ENCODE measurements around the gene PLK2. TPM values are rescaled to one million over a fixed set of nuclear protein-coding genes. Genes with fewer than 3 reads are reported as not detected.

Gene PLK2
- polyA plus RNA-seq (2012; ENCODE audit: insufficient read length, low read depth) = 0.48 TPM

DNA sequence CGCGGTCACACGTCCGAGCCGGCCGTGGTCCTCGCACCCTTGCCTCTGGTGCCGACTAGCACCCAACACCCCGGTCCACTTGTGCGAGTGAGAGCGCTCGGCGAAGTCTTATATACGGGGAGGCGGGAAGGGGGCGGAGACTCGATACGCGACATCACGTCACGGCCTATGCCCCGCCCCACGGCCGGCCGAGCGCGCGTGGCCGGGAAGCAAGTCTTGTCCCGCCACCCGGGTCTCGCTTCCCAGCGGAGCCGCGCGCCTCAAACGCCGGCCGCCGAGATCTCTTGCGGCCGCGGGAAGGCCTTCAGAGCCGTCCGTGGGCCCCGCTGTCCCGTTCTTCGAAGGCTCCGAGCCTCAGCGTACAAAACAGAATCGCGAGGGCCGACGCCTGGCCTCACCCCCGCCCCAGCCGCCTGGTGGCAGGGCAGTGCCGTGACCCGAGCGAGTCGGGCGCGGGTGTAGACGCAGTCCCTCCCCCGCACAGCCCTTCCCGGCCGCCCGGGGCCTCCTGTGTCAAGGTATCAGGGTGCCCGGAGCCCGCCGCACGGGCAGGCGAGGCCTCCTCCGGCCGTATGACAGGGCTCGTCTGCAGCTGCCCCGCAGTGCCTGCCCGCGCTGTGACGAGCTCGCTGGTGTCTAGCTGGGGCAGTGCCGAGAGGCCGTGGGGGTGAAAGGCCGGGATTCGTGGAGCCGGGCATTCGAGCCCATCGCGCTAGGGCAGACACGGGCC lies at the start of gene PLK2:
TSS of gene PLK2 (minus strand) at position 85 of the 730 bp plus-strand sequence. CDS start 127 bp downstream, outside the sequence.
- TF ChIP-seq FOXP2 (optimal IDR thresholded peaks at IDR 0.05; ENCODE audit: borderline replicate concordance, extremely low read depth, extremely low read length, insufficient read depth) (no peak), TAF1 (IDR thresholded peaks at IDR 0.05; ENCODE audit: borderline replicate concordance, insufficient read depth, low read length) (0 out of 2 replicates have a peak, but pooled peaks have one; percentile 30), POLR2AphosphoS5 (IDR thresholded peaks at IDR 0.05; ENCODE audit: low read depth, low read length) (0 out of 2 replicates have a peak, but pooled peaks have one; percentile 19)

DNA sequence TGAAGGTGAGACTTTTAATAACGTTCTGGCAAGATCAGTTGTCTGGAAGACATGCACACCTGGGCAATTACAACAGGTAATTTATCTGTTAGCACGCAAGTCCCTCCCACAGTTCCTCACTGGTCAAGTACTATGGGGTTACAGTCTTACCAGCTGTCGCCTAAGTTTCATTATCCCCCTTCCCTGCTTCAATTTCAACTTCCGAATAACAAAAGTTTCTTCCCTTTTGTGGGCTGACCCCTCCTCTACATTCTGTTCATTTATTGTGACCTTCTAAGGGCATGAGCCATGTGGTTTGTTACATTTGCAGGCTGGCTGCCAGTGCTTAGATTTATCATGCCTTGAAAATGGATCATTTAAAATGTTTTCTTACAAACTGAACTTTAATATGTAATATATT lies 47.8 kb upstream of the PLK2 start:
- TF ChIP-seq TAF1 (IDR thresholded peaks at IDR 0.05; ENCODE audit: borderline replicate concordance, insufficient read depth, low read length) = no peak
- TF ChIP-seq POLR2AphosphoS5 (IDR thresholded peaks at IDR 0.05; ENCODE audit: low read depth, low read length) = no peak
- TF ChIP-seq SIN3A (IDR thresholded peaks at IDR 0.05; ENCODE audit: borderline replicate concordance, insufficient read depth, low read length) = no peak
- TF ChIP-seq FOXP2 (optimal IDR thresholded peaks at IDR 0.05; ENCODE audit: borderline replicate concordance, extremely low read depth, extremely low read length, insufficient read depth) = no peak
- TF ChIP-seq, protein P1, sequence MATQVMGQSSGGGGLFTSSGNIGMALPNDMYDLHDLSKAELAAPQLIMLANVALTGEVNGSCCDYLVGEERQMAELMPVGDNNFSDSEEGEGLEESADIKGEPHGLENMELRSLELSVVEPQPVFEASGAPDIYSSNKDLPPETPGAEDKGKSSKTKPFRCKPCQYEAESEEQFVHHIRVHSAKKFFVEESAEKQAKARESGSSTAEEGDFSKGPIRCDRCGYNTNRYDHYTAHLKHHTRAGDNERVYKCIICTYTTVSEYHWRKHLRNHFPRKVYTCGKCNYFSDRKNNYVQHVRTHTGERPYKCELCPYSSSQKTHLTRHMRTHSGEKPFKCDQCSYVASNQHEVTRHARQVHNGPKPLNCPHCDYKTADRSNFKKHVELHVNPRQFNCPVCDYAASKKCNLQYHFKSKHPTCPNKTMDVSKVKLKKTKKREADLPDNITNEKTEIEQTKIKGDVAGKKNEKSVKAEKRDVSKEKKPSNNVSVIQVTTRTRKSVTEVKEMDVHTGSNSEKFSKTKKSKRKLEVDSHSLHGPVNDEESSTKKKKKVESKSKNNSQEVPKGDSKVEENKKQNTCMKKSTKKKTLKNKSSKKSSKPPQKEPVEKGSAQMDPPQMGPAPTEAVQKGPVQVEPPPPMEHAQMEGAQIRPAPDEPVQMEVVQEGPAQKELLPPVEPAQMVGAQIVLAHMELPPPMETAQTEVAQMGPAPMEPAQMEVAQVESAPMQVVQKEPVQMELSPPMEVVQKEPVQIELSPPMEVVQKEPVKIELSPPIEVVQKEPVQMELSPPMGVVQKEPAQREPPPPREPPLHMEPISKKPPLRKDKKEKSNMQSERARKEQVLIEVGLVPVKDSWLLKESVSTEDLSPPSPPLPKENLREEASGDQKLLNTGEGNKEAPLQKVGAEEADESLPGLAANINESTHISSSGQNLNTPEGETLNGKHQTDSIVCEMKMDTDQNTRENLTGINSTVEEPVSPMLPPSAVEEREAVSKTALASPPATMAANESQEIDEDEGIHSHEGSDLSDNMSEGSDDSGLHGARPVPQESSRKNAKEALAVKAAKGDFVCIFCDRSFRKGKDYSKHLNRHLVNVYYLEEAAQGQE (IDR thresholded peaks at IDR 0.05; ENCODE audit: insufficient read depth in 1 of 2, low read depth in 2 of 2, low read length in 2 of 2) = no peak

DNA sequence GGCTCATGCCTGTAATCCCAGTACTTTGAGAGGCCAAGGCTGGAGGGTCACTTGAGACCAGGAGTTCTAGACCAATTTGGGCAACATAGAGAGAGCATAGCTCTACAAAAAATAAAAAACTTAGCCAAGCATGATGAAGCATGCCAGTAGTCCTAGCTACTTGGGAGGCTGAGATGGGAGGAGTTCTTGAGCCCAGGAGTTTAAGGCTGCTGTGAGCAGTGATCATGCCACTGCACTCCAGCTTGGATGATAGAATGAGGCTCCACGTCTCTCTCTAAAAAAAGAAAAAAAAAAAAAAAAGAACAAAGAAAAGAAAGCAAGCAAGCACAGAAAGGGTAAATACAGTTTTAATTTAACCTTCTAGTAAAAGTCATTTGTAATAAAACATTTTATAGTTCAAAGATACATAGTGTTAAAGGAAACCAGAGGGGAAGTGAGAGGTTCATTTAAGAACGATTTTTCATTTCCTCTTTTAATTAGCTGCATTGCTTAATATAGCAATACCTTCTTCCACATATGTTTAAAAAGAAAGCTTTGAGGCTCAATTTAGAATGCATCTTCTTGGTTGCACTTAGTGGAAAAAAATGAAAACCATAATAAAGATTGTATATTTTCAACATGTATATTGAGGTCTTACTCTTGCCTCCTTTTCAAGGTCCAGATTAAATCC lies 46.2 kb upstream of the PLK2 start:
- TF ChIP-seq, protein P1 (IDR thresholded peaks at IDR 0.05; ENCODE audit: insufficient read depth in 1 of 2, low read depth in 2 of 2, low read length in 2 of 2) = no peak
- TF ChIP-seq SIN3A (IDR thresholded peaks at IDR 0.05; ENCODE audit: borderline replicate concordance, insufficient read depth, low read length) (no peak), POLR2AphosphoS5 (IDR thresholded peaks at IDR 0.05; ENCODE audit: low read depth, low read length) (no peak), FOXP2 (optimal IDR thresholded peaks at IDR 0.05; ENCODE audit: borderline replicate concordance, extremely low read depth, extremely low read length, insufficient read depth) (no peak)

DNA sequence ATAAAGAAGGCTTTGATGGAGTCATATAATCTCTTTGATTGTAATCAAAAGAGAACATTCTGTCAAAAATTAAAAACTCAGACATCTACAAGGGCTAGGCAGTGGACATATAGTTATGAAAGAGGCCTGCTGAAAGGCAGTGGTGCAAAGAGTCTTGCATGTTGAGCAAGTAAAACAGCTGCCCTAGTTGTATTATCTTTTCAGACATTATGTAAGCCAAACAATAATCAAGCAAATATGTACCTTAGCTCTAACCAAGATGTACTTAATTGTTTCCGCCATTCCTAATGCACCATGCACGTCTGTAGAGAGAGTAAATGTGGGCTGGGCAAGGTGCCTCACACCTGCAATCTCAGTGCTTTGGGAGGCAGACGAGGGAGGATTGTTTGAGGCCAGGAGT lies 45.6 kb upstream of the PLK2 start:
- TF ChIP-seq, protein P1 (IDR thresholded peaks at IDR 0.05; ENCODE audit: insufficient read depth in 1 of 2, low read depth in 2 of 2, low read length in 2 of 2) = no peak
- TF ChIP-seq SIN3A (IDR thresholded peaks at IDR 0.05; ENCODE audit: borderline replicate concordance, insufficient read depth, low read length) (no peak), FOXP2 (optimal IDR thresholded peaks at IDR 0.05; ENCODE audit: borderline replicate concordance, extremely low read depth, extremely low read length, insufficient read depth) (no peak), POLR2AphosphoS5 (IDR thresholded peaks at IDR 0.05; ENCODE audit: low read depth, low read length) (no peak), TAF1 (IDR thresholded peaks at IDR 0.05; ENCODE audit: borderline replicate concordance, insufficient read depth, low read length) (no peak)

DNA sequence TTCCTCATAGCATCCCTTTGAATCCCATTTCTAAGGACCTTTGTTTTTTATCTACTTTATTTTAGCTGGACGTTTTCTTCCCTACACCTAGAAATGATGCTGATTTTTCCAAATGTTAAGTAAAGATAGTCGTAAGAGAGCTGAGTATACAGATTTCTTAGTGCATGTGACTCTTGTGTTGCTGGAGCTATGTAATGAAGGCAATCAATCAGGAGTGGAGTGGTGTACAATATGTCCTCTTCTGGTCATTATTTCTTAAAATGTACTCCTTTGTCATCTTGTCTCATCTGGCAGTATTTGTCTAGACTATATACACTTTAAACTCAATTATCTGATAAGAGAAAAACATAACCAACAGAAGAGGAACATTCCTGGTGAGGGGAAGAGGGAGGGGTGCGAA lies 44.9 kb upstream of the PLK2 start:
- no peak for TF ChIP-seq SIN3A (IDR thresholded peaks at IDR 0.05; ENCODE audit: borderline replicate concordance, insufficient read depth, low read length)
- no peak for TF ChIP-seq FOXP2 (optimal IDR thresholded peaks at IDR 0.05; ENCODE audit: borderline replicate concordance, extremely low read depth, extremely low read length, insufficient read depth)
- no peak for TF ChIP-seq POLR2AphosphoS5 (IDR thresholded peaks at IDR 0.05; ENCODE audit: low read depth, low read length)
- no peak for TF ChIP-seq TAF1 (IDR thresholded peaks at IDR 0.05; ENCODE audit: borderline replicate concordance, insufficient read depth, low read length)
- TF ChIP-seq, protein P1 (IDR thresholded peaks at IDR 0.05; ENCODE audit: insufficient read depth in 1 of 2, low read depth in 2 of 2, low read length in 2 of 2) = no peak

Data from PFSK-1 (cell line).